H1 (cell line): ENCODE results near the gene TSPAN8. TPM values are rescaled to one million over a fixed set of nuclear protein-coding genes. Genes with fewer than 3 reads are reported as not detected.

Source experiments
- CTCF ChIA-PET: fragments of 300-600 bp; sonication (Branson Sonifier 250); formaldehyde crosslinking; loops from one replicate; lab custom pipeline; 2021; ENCODE audit not compliant: partially characterized antibody; lab: Charles Lee
- POLR2A ChIA-PET: fragments of 300-600 bp; sonication (Branson Sonifier 250); formaldehyde crosslinking; loops from one replicate; lab custom pipeline; 2021; ENCODE audit warnings: inconsistent platforms; ENCODE audit not compliant: partially characterized antibody; lab: Charles Lee
- DNase-seq, 2 experiments: peaks; one replicate each; pipeline versions ENCODE4 v3.0.0 to v3.0.0-alpha.2; 2010 to 2022; ENCODE audit warnings: low spot score in 2 of 2, low read depth in 1 of 2, mixed read lengths in 1 of 2
- FAIRE-seq: peaks from 2 replicates; lab custom pipeline; 2011; peaks lifted over from hg19 to GRCh38; lab: Jason Lieb, UNC
- H2AFZ ChIP-seq: 2 replicates; pipeline ENCODE4 v1.8.1; 2012; ENCODE audit warnings: low read length, inconsistent platforms
- H2AK5ac ChIP-seq: 2 replicates; pipeline ENCODE4 v1.6.1; 2013; ENCODE audit warnings: low read depth, low read length
- H2BK120ac ChIP-seq: replicated peaks from 2 replicates; pipeline ENCODE3; 2013; ENCODE audit warnings: low read depth, low read length, inconsistent platforms
- H2BK12ac ChIP-seq: 2 replicates; pipeline ENCODE4 v1.6.1; 2013; ENCODE audit warnings: low read depth, low read length
- H2BK15ac ChIP-seq: 2 replicates; pipeline ENCODE4 v1.6.1; 2013; ENCODE audit warnings: low read length
- H2BK20ac ChIP-seq: 2 replicates; pipeline ENCODE4 v1.6.1; 2013; ENCODE audit warnings: low read length
- H2BK5ac ChIP-seq: 2 replicates; pipeline ENCODE4 v1.6.1; 2013; ENCODE audit warnings: low read depth, low read length
- H3K14ac ChIP-seq: 2 replicates; pipeline ENCODE4 v1.6.1; 2013; ENCODE audit warnings: inconsistent platforms; ENCODE audit not compliant: insufficient read length
- H3K18ac ChIP-seq: 2 replicates; pipeline ENCODE4 v1.6.1; 2013; ENCODE audit warnings: low read length; ENCODE audit errors: extremely low read depth
- H3K23ac ChIP-seq: 2 replicates; pipeline ENCODE4 v1.6.1; 2013; ENCODE audit warnings: inconsistent platforms; ENCODE audit not compliant: insufficient read length
- H3K23me2 ChIP-seq: 2 replicates; pipeline ENCODE4 v1.6.1; 2013; ENCODE audit warnings: low read depth, low read length
- H3K27ac ChIP-seq: 2 replicates; pipeline ENCODE4 v1.6.1; 2011; ENCODE audit warnings: low read depth, low read length, inconsistent platforms
- H3K27me3 ChIP-seq, 4 experiments: replicated peaks in 1 of 4; 1 replicate in 1 of 4; 2 replicates in 3 of 4; pipeline versions ENCODE4 v1.6.1 to v1.8.1; 2011 to 2013; ENCODE audit warnings: low read length in 3 of 4, mild to moderate bottlenecking in 3 of 4, inconsistent platforms in 2 of 4, mixed read lengths in 2 of 4, moderate library complexity in 1 of 4; ENCODE audit not compliant: control insufficient read depth in 3 of 4, insufficient read depth in 3 of 4; ENCODE audit errors: extremely low read depth in 1 of 4
- H3K36me3 ChIP-seq, 4 experiments: 2 replicates each; pipeline versions ENCODE4 v1.6.1 to v1.8.1; 2011 to 2013; ENCODE audit warnings: mild to moderate bottlenecking in 4 of 4, low read length in 3 of 4, moderate library complexity in 2 of 4, control low read depth in 1 of 4, inconsistent platforms in 1 of 4; ENCODE audit not compliant: insufficient read depth in 4 of 4, control insufficient read depth in 2 of 4
- H3K4ac ChIP-seq: replicated peaks from 2 replicates; pipeline ENCODE3; 2013; ENCODE audit warnings: low read length, low read depth, mixed read lengths, inconsistent platforms; ENCODE audit not compliant: insufficient read length
- H3K4me1 ChIP-seq, 4 experiments: replicated peaks in 1 of 4; 1 replicate in 1 of 4; 2 replicates in 3 of 4; pipeline versions ENCODE4 v1.6.1 to v1.8.1; 2011 to 2013; ENCODE audit warnings: low read length in 3 of 4, inconsistent platforms in 2 of 4, mixed read lengths in 1 of 4; ENCODE audit not compliant: insufficient read depth in 4 of 4, control insufficient read depth in 3 of 4
- H3K4me2 ChIP-seq, 2 experiments: 2 replicates each; pipeline versions ENCODE4 v1.6.1 to v1.8.1; 2011 to 2013; ENCODE audit warnings: low read depth in 2 of 2, low read length in 2 of 2, control low read depth in 1 of 2, inconsistent platforms in 1 of 2, mild to moderate bottlenecking in 1 of 2; ENCODE audit not compliant: insufficient read depth in 1 of 2
- H3K4me3 ChIP-seq, 4 experiments: fragments of 200-600, 300-600 bp in 1 of 4; sonication (generic), shearing (Covaris generic), sonication (Bioruptor Twin) in 1 of 4; 2 replicates each; pipeline versions ENCODE4 v1.5.1 to v1.8.1; 2011 to 2016; ENCODE audit warnings: low read length in 4 of 4, low read depth in 3 of 4, control low read depth in 2 of 4, inconsistent platforms in 2 of 4, mild to moderate bottlenecking in 2 of 4, mixed read lengths in 1 of 4, moderate library complexity in 1 of 4; ENCODE audit not compliant: insufficient read depth in 2 of 4; ENCODE audit errors: extremely low read depth in 1 of 4
- H3K56ac ChIP-seq: replicated peaks from 2 replicates; pipeline ENCODE3; 2013; ENCODE audit warnings: low read depth, mild to moderate bottlenecking, mixed read lengths, low read length, inconsistent platforms; ENCODE audit not compliant: insufficient read length
- H3K79me1 ChIP-seq: 2 replicates; pipeline ENCODE4 v1.6.1; 2013; ENCODE audit warnings: low read depth, low read length, control low read depth
- H3K79me2 ChIP-seq, 2 experiments: 2 replicates each; pipeline versions ENCODE4 v1.6.1 to v1.8.1; 2012 to 2013; ENCODE audit warnings: low read length in 2 of 2, mild to moderate bottlenecking in 2 of 2, inconsistent platforms in 1 of 2; ENCODE audit not compliant: insufficient read depth in 2 of 2, control insufficient read depth in 1 of 2
- H3K9ac ChIP-seq, 4 experiments: replicated peaks in 1 of 4; 1 replicate in 1 of 4; 2 replicates in 3 of 4; pipeline versions ENCODE4 v1.6.1 to v1.8.1; 2011 to 2013; ENCODE audit warnings: low read depth in 3 of 4, low read length in 3 of 4, control low read depth in 2 of 4, mild to moderate bottlenecking in 2 of 4, moderate library complexity in 2 of 4, inconsistent platforms in 1 of 4; ENCODE audit errors: extremely low read depth in 1 of 4
- H3K9me3 ChIP-seq, 2 experiments: 2 replicates each; pipeline versions ENCODE4 v1.6.1 to v1.8.1; 2012 to 2013; ENCODE audit warnings: mild to moderate bottlenecking in 2 of 2, moderate library complexity in 2 of 2, control low read depth in 1 of 2, inconsistent platforms in 1 of 2, low read depth in 1 of 2, low read length in 1 of 2, mixed read lengths in 1 of 2; ENCODE audit not compliant: insufficient read depth in 2 of 2
- H4K20me1 ChIP-seq, 2 experiments: replicated peaks in 1 of 2; 2 replicates each; pipeline versions ENCODE3 to v1.8.1; 2011 to 2013; ENCODE audit warnings: inconsistent platforms in 2 of 2, low read length in 2 of 2, mild to moderate bottlenecking in 1 of 2; ENCODE audit not compliant: insufficient read depth in 2 of 2, control insufficient read depth in 1 of 2
- H4K5ac ChIP-seq: 2 replicates; pipeline ENCODE4 v1.6.1; 2013; ENCODE audit warnings: low read length, low read depth, mixed read lengths, inconsistent platforms; ENCODE audit not compliant: insufficient read length
- H4K8ac ChIP-seq: 2 replicates; pipeline ENCODE4 v1.8.0; 2013; ENCODE audit warnings: mild to moderate bottlenecking, moderate library complexity, low read length, inconsistent platforms; ENCODE audit not compliant: insufficient read depth; ENCODE audit errors: extremely low read depth
- H4K91ac ChIP-seq: replicated peaks from 2 replicates; pipeline ENCODE3; 2013; ENCODE audit warnings: low read length, mixed read lengths, inconsistent platforms; ENCODE audit not compliant: insufficient read length
- CBX5 ChIP-seq: fragments of 300-800, 300-1000 bp; sonication (generic); IDR thresholded peaks from 2 replicates; pipeline ENCODE4 v1.7.1; 2016; ENCODE audit warnings: antibody characterized with exemption, low read length, low read depth
- E2F6 ChIP-seq: IDR thresholded peaks from 2 replicates; pipeline ENCODE4 v1.6.1; 2012; ENCODE audit warnings: inconsistent platforms
- EZH2 ChIP-seq: fragments of 200-600 bp; sonication (generic); IDR thresholded peaks from 2 replicates; pipeline ENCODE4 v1.7.1; 2012; ENCODE audit warnings: low read depth, mild to moderate bottlenecking, moderate library complexity, low read length, inconsistent platforms; ENCODE audit not compliant: severe bottlenecking
- FOSL1 ChIP-seq: IDR thresholded peaks from 2 replicates; pipeline ENCODE4 v1.6.1; 2011; ENCODE audit warnings: mild to moderate bottlenecking, low read depth, low read length, moderate library complexity; ENCODE audit not compliant: insufficient read depth
- KDM4A ChIP-seq: IDR thresholded peaks from one replicate; pipeline ENCODE4 v1.7.1; 2012; ENCODE audit warnings: low read depth, mild to moderate bottlenecking, moderate library complexity, low read length, inconsistent platforms; ENCODE audit not compliant: severe bottlenecking
- NRF1 ChIP-seq: IDR thresholded peaks from 2 replicates; pipeline ENCODE4 v1.6.1; 2011; ENCODE audit warnings: mild to moderate bottlenecking, low read depth, low read length, improper control_type of control experiment
- SP1 ChIP-seq: IDR thresholded peaks from 2 replicates; pipeline ENCODE4 v1.6.1; 2011; ENCODE audit warnings: low read depth, low read length
- USF2 ChIP-seq: IDR thresholded peaks from 2 replicates; pipeline ENCODE4 v1.6.1; 2011; ENCODE audit warnings: low read length, improper control_type of control experiment
- WGBS, 2 experiments: shearing (Covaris generic) in 1 of 2; methylation state at CpG; one replicate each; pipeline versions ENCODE4 v1.1.6 to v1.1.7; 2013 to 2015; ENCODE audit warnings: low lambda C conversion rate in 2 of 2, mixed read lengths in 2 of 2, inconsistent platforms in 1 of 2, low coverage in 1 of 2, missing lambda C conversion rate in 1 of 2; ENCODE audit not compliant: insufficient replicate concordance in 2 of 2, insufficient coverage in 1 of 2, insufficient read length in 1 of 2; ENCODE audit errors: extremely low coverage in 1 of 2, missing lambda C conversion rate in 1 of 2; 5-methylcytosine and 5-hydroxymethylcytosine counted together
- polyA plus RNA-seq, 7 experiments: library from polyadenylated mRNA; depleted of rRNA in 3 of 7; stranded (reverse) in 5 of 7; unstranded in 2 of 7; fragments of >200 nt in 5 of 7; fragments of 200-250 nt in 2 of 7; gene quantifications; 1 replicate in 5 of 7; 2 replicates in 1 of 7; 4 replicates in 1 of 7; pipeline versions ENCODE4 v1.2.1 to v1.2.3, GENCODE V29; 2011 to 2013; ENCODE audit warnings: missing spikeins in 2 of 7, mixed read lengths in 2 of 7
- total RNA-seq: library from RNA; stranded (reverse); fragmentation: NEBNext Ultra II Directional; extraction: Animal tissue kit (Norgen Biotek cat#: 25700); gene quantifications from 2 replicates; pipeline ENCODE4 v1.2.1, GENCODE V29; 2021

Gene TSPAN8
- total and polyA plus RNA-seq, 2 of the 8 experiments (the other 6 are each of a cell fraction or from before 2014, with no cell fraction given): not detected

- Histone ChIP-seq H3K18ac (no peak overlapping the region), H2BK12ac (no peak overlapping the region), H3K27ac (no peak overlapping the region), H3K23me2 (no peaks in the 10 kb centered on the region), H3K4ac (no peak overlapping the region), H2BK20ac (no peak overlapping the region), H3K27me3 (peaks cover 0 to 1% (median 0%) of the 10 kb centered on the region in 4 experiments; a peak in 1 of 7 replicates), H2BK5ac (no peak overlapping the region), H3K4me2 (no peak overlapping the region), H3K79me1 (no peaks in the 10 kb centered on the region), H3K9me3 (no peaks in the 10 kb centered on the region), H2AFZ (no peak overlapping the region), H4K20me1 (no peaks in the 10 kb centered on the region), H3K23ac (no peak overlapping the region), H3K36me3 (no peaks in the 10 kb centered on the region), H4K5ac (no peak overlapping the region), H3K4me3 (no peak overlapping the region), H4K8ac (no peak overlapping the region), H3K9ac (no peak overlapping the region), H3K56ac (no peak overlapping the region), H4K91ac (no peak overlapping the region), H3K14ac (no peak overlapping the region), H2BK15ac (no peak overlapping the region), H3K79me2 (no peaks in the 10 kb centered on the region), H2AK5ac (no peak overlapping the region), H3K4me1 (no peaks in the 10 kb centered on the region), H2BK120ac (no peak overlapping the region)
- TF ChIP-seq SP1: no peak
- no peak for TF ChIP-seq CBX5
- no peak for TF ChIP-seq NRF1
- TF ChIP-seq USF2: no peak
- no peak for TF ChIP-seq EZH2
- no peak for TF ChIP-seq E2F6
- no peak for TF ChIP-seq KDM4A
- no peak for TF ChIP-seq FOSL1
- DNase-seq: no peak
- ChIA-PET CTCF (interaction anchor here (0.6 kb wide), 1 partner anchor 1731 kb away, joined by 3 read pairs; no protein-coding TSS in a partner anchor), POLR2A (no interaction called here)
- 89% methylated on average over 5 of the region's 5 CpGs; no CpG with 5 or more reads in 1 of the 2 experiments for WGBS, 2 experiments
- FAIRE-seq: no peak
Observed at GRCh38 chr12:71142956-71143355, 14.8 kb downstream of the TSPAN8 start.
